Measurements from ENCODE around the gene PCBP2.
"Not testable (repeated sequence)": the region's sequence is repeated elsewhere in the genome, so short reads cannot be mapped to it uniquely, and the experiment has no call there.

- not testable (repeated sequence) for TF ChIP-seq POLR2AphosphoS5 (IDR thresholded peaks at IDR 0.05; ENCODE audit: low read depth, low read length); SIN3A (IDR thresholded peaks at IDR 0.05; ENCODE audit: low read depth); YY1 (IDR thresholded peaks at IDR 0.05; ENCODE audit: extremely low read depth, insufficient replicate concordance, low read depth, low read length); MAX (IDR thresholded peaks at IDR 0.05); CTCF (IDR thresholded peaks at IDR 0.05 in 2 of 3, conservative IDR thresholded peaks at IDR 0.05 in 1 of 3; ENCODE audit: borderline replicate concordance in 1 of 3, insufficient read depth in 1 of 3, low read depth in 2 of 3, low read length in 2 of 3); POLR2A (IDR thresholded peaks at IDR 0.05; ENCODE audit: borderline replicate concordance, extremely low read depth, insufficient read depth, insufficient read length); EZH2phosphoT487 (IDR thresholded peaks at IDR 0.05; ENCODE audit: borderline replicate concordance); EZH2 (IDR thresholded peaks at IDR 0.05); ZNF274 (IDR thresholded peaks at IDR 0.05; ENCODE audit: low read depth, low read length); CEBPB (IDR thresholded peaks at IDR 0.05; ENCODE audit: low read depth); REST (IDR thresholded peaks at IDR 0.05; ENCODE audit: low read depth); EGR1 (IDR thresholded peaks at IDR 0.05; ENCODE audit: low read depth); SRF (IDR thresholded peaks at IDR 0.05; ENCODE audit: low read depth)
Measured at GRCh38 chr12:53422247-53422646, 29.7 kb upstream of the PCBP2 start.
